WTC11 (cell line): ENCODE measurements around the gene ZDHHC9. TPM values are rescaled to one million over a fixed set of nuclear protein-coding genes. Genes with fewer than 3 reads are reported as not detected.

ENCODE experiments used
- ATAC-seq: fragments of 200-7000 bp; cut with Tn5 transposase; 2 replicates; pipeline ENCODE4 v1.10.0; 2021; ENCODE audit warnings: mild to moderate bottlenecking, moderate library complexity
- CTCF ChIA-PET: fragments of 300-600 bp; sonication (Branson Sonifier 250); formaldehyde crosslinking; loops from one replicate; lab custom pipeline; 2021; ENCODE audit warnings: antibody characterized with exemption; lab: Charles Lee
- POLR2A ChIA-PET: fragments of 350-600 bp; sonication (Branson Sonifier 250); formaldehyde crosslinking; loops from one replicate; lab custom pipeline; 2021; ENCODE audit warnings: antibody characterized with exemption; lab: Charles Lee
- DNase-seq: peaks from one replicate; pipeline ENCODE4 v3.0.0; 2021; ENCODE audit warnings: low spot score
- H3K27ac Mint-ChIP-seq: 2 replicates; pipeline ENCODE4 v1.8.0; 2021; ENCODE audit warnings: mixed read lengths
- H3K27me3 Mint-ChIP-seq: 2 replicates; pipeline ENCODE4 v1.8.0; 2021; ENCODE audit warnings: low read depth, mild to moderate bottlenecking, moderate library complexity, mixed read lengths
- H3K36me3 Mint-ChIP-seq: 2 replicates; pipeline ENCODE4 v1.8.0; 2021; ENCODE audit warnings: mixed read lengths
- H3K4me1 Mint-ChIP-seq: 2 replicates; pipeline ENCODE4 v1.8.0; 2022; ENCODE audit warnings: mixed read lengths
- H3K4me3 Mint-ChIP-seq: 2 replicates; pipeline ENCODE4 v1.8.0; 2021; ENCODE audit warnings: mild to moderate bottlenecking, moderate library complexity, mixed read lengths
- H3K9me3 Mint-ChIP-seq: 2 replicates; pipeline ENCODE4 v1.8.0; 2021; ENCODE audit warnings: mixed read lengths
- ATF1 ChIP-seq: sonication (generic); formaldehyde crosslinking; IDR thresholded peaks from 2 replicates; pipeline ENCODE4 v1.8.1; 2023; ENCODE audit warnings: mild to moderate bottlenecking, moderate library complexity, missing genetic modification reagents
- CBFB ChIP-seq: sonication (generic); formaldehyde crosslinking; IDR thresholded peaks from 2 replicates; pipeline ENCODE4 v1.8.1; 2022; ENCODE audit warnings: mild to moderate bottlenecking, low read depth, missing genetic modification reagents
- GABPB1 ChIP-seq: sonication (generic); formaldehyde crosslinking; IDR thresholded peaks from 2 replicates; pipeline ENCODE4 v1.8.1; 2023; ENCODE audit warnings: mild to moderate bottlenecking, missing genetic modification reagents
- OVOL2 ChIP-seq: fragments of 250-450 bp; sonication (Bioruptor Pico); IDR thresholded peaks from 2 replicates; pipeline ENCODE4 v1.9.0; 2021; ENCODE audit warnings: mild to moderate bottlenecking, borderline replicate concordance
- RORB ChIP-seq: fragments of 250-450 bp; sonication (Bioruptor Pico); IDR thresholded peaks from 2 replicates; pipeline ENCODE4 v1.9.0; 2021; ENCODE audit warnings: mild to moderate bottlenecking
- SMAD4 ChIP-seq: sonication (generic); formaldehyde crosslinking; IDR thresholded peaks from 2 replicates; pipeline ENCODE4 v1.8.0; 2022; ENCODE audit warnings: mild to moderate bottlenecking, missing genetic modification reagents
- SOX15 ChIP-seq: fragments of 250-450 bp; sonication (Bioruptor Pico); IDR thresholded peaks from 2 replicates; pipeline ENCODE4 v1.9.0; 2021; ENCODE audit warnings: mild to moderate bottlenecking
- SP1 ChIP-seq: sonication (generic); formaldehyde crosslinking; conservative IDR thresholded peaks from 2 replicates; pipeline ENCODE4 v1.8.1; 2022; ENCODE audit warnings: missing genetic modification reagents
- total RNA-seq: library from RNA; stranded (reverse); gene quantifications from 3 replicates; pipeline ENCODE4 v1.2.3, GENCODE V29; 2021
- TF ChIP-seq, protein P1 (sequence below): fragments of 250-450 bp; sonication (Bioruptor Pico); IDR thresholded peaks from 2 replicates; pipeline ENCODE4 v2.1.2; 2022; ENCODE audit warnings: mild to moderate bottlenecking, moderate library complexity
- TF ChIP-seq, protein P2 (sequence below): sonication (generic); formaldehyde crosslinking; IDR thresholded peaks from 2 replicates; pipeline ENCODE4 v1.8.0; 2022; ENCODE audit warnings: missing genetic modification reagents
- TF ChIP-seq, protein P3 (sequence below): sonication (generic); formaldehyde crosslinking; conservative IDR thresholded peaks from 2 replicates; pipeline ENCODE4 v1.8.1; 2023; ENCODE audit warnings: mild to moderate bottlenecking, low read depth, missing genetic modification reagents, moderate library complexity
- TF ChIP-seq, protein P4 (sequence below): sonication (generic); formaldehyde crosslinking; IDR thresholded peaks from 2 replicates; pipeline ENCODE4 v1.8.0; 2022; ENCODE audit warnings: mild to moderate bottlenecking, missing genetic modification reagents
- TF ChIP-seq, protein P5 (sequence below): fragments of 250-450 bp; sonication (Bioruptor Pico); IDR thresholded peaks from 2 replicates; pipeline ENCODE4 v1.9.0; 2021; ENCODE audit warnings: mild to moderate bottlenecking

The ZDHHC9 gene
- total RNA-seq, 1 experiment from 2014 or later, result 25.0 TPM

DNA sequence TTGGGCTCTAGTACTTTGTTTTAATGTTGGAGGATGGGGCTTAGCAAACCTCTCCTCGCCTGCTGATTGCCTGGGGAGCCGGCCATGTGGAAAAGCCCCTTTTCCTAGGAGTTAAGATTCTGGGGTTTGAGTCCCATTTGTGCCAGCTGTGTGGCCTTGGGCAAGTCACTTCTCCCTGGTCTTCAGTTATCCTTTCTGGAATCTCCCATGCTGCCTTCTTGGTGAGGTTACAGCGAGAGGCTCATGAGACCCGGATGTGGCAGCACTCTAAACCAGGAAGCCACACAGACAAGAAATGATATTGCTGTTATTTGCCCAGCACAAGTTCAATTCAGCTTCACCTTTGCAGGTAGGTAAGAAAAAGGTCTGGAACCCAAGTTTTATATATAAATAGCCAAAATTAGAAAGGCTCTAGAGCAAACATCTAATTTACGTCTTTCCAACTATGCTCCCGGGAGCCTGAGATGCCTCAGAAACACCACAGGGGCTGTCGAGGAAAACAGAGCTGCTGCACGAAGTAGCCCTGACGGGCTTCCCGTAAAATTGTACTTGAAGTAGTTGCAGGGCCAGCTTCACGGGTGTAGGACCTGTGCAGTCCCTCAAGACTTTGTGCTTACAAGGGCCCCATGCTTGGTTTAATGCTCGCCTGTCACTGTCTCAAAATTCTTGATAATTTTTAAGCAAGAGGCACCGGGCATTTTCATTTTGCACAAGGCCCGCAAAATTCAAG, 72.3 kb downstream of the ZDHHC9 start:
- H3K27ac Mint-ChIP-seq, result no peak overlapping the region
- H3K27me3 Mint-ChIP-seq, result peaks cover 2% of the 10 kb centered on the region; the same call in 1 of the 2 replicates
- no peaks in the 10 kb centered on the region for H3K36me3 Mint-ChIP-seq
- ATAC-seq (no peak), DNase-seq (no peak)
- CTCF ChIA-PET, result interaction anchor here (1.1 to 1.3 kb wide), 3 partner anchors 29 to 170 kb away, joined by 3 to 5 read pairs (median 4); no protein-coding TSS in a partner anchor
- H3K4me3 Mint-ChIP-seq, result no peak overlapping the region
- H3K4me1 Mint-ChIP-seq, result peaks cover 16% of the 10 kb centered on the region
- TF ChIP-seq, protein P1, sequence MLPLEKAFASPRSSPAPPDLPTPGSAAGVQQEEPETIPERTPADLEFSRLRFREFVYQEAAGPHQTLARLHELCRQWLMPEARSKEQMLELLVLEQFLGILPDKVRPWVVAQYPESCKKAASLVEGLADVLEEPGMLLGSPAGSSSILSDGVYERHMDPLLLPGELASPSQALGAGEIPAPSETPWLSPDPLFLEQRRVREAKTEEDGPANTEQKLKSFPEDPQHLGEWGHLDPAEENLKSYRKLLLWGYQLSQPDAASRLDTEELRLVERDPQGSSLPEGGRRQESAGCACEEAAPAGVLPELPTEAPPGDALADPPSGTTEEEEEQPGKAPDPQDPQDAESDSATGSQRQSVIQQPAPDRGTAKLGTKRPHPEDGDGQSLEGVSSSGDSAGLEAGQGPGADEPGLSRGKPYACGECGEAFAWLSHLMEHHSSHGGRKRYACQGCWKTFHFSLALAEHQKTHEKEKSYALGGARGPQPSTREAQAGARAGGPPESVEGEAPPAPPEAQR, result no peak
- TF ChIP-seq, protein P2, sequence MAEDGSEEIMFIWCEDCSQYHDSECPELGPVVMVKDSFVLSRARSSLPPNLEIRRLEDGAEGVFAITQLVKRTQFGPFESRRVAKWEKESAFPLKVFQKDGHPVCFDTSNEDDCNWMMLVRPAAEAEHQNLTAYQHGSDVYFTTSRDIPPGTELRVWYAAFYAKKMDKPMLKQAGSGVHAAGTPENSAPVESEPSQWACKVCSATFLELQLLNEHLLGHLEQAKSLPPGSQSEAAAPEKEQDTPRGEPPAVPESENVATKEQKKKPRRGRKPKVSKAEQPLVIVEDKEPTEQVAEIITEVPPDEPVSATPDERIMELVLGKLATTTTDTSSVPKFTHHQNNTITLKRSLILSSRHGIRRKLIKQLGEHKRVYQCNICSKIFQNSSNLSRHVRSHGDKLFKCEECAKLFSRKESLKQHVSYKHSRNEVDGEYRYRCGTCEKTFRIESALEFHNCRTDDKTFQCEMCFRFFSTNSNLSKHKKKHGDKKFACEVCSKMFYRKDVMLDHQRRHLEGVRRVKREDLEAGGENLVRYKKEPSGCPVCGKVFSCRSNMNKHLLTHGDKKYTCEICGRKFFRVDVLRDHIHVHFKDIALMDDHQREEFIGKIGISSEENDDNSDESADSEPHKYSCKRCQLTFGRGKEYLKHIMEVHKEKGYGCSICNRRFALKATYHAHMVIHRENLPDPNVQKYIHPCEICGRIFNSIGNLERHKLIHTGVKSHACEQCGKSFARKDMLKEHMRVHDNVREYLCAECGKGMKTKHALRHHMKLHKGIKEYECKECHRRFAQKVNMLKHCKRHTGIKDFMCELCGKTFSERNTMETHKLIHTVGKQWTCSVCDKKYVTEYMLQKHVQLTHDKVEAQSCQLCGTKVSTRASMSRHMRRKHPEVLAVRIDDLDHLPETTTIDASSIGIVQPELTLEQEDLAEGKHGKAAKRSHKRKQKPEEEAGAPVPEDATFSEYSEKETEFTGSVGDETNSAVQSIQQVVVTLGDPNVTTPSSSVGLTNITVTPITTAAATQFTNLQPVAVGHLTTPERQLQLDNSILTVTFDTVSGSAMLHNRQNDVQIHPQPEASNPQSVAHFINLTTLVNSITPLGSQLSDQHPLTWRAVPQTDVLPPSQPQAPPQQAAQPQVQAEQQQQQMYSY, result no peak
- TF ChIP-seq, protein P3, sequence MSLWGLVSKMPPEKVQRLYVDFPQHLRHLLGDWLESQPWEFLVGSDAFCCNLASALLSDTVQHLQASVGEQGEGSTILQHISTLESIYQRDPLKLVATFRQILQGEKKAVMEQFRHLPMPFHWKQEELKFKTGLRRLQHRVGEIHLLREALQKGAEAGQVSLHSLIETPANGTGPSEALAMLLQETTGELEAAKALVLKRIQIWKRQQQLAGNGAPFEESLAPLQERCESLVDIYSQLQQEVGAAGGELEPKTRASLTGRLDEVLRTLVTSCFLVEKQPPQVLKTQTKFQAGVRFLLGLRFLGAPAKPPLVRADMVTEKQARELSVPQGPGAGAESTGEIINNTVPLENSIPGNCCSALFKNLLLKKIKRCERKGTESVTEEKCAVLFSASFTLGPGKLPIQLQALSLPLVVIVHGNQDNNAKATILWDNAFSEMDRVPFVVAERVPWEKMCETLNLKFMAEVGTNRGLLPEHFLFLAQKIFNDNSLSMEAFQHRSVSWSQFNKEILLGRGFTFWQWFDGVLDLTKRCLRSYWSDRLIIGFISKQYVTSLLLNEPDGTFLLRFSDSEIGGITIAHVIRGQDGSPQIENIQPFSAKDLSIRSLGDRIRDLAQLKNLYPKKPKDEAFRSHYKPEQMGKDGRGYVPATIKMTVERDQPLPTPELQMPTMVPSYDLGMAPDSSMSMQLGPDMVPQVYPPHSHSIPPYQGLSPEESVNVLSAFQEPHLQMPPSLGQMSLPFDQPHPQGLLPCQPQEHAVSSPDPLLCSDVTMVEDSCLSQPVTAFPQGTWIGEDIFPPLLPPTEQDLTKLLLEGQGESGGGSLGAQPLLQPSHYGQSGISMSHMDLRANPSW (CRISPR knock-in tag), result no peak
- no peak for TF ChIP-seq OVOL2 (CRISPR knock-in tag)
- POLR2A ChIA-PET, result no interaction called here
- no peaks in the 10 kb centered on the region for H3K9me3 Mint-ChIP-seq

DNA sequence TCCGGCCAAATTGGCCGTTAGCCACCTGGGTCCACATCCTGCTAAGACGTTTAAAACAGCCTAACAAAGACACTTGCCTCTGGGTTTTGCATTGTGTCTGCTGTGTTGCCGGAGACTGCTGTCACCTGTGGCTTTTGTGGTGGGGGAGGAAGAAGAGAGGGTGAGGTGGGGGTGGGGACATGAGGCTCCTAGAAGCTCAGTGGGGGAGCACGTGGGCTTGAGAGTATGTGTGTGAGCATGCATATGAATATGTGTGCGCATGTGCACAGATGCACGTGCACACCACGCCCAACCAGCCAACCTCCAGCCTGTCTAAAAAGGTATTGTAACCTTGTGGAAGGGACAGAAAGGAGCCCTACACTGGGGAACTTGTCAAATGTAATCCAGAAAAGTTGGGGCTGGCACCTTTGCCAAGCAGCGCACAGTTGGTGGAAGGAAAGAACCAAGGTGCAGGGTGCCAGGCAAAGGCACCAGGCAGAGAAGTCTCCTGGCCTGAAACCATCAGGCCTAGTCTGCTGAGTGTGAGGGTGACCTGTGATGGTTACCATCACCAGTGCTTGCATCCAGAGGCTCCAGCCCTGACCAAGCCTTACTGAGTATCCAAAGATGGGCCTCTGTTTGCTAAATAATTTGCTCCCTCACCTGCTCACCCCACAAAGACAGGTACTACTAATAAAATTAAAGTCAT, 74.1 kb downstream of the ZDHHC9 start:
- ATAC-seq, result no peak
- TF ChIP-seq SMAD4 (CRISPR knock-in tag) (no peak), ATF1 (CRISPR knock-in tag) (no peak), GABPB1 (CRISPR knock-in tag) (no peak), SP1 (no peak), CBFB (no peak), RORB (CRISPR knock-in tag) (no peak), SOX15 (CRISPR knock-in tag) (no peak)
- TF ChIP-seq, protein P4, sequence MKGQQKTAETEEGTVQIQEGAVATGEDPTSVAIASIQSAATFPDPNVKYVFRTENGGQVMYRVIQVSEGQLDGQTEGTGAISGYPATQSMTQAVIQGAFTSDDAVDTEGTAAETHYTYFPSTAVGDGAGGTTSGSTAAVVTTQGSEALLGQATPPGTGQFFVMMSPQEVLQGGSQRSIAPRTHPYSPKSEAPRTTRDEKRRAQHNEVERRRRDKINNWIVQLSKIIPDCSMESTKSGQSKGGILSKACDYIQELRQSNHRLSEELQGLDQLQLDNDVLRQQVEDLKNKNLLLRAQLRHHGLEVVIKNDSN (CRISPR knock-in tag), result no peak
- TF ChIP-seq, protein P5, sequence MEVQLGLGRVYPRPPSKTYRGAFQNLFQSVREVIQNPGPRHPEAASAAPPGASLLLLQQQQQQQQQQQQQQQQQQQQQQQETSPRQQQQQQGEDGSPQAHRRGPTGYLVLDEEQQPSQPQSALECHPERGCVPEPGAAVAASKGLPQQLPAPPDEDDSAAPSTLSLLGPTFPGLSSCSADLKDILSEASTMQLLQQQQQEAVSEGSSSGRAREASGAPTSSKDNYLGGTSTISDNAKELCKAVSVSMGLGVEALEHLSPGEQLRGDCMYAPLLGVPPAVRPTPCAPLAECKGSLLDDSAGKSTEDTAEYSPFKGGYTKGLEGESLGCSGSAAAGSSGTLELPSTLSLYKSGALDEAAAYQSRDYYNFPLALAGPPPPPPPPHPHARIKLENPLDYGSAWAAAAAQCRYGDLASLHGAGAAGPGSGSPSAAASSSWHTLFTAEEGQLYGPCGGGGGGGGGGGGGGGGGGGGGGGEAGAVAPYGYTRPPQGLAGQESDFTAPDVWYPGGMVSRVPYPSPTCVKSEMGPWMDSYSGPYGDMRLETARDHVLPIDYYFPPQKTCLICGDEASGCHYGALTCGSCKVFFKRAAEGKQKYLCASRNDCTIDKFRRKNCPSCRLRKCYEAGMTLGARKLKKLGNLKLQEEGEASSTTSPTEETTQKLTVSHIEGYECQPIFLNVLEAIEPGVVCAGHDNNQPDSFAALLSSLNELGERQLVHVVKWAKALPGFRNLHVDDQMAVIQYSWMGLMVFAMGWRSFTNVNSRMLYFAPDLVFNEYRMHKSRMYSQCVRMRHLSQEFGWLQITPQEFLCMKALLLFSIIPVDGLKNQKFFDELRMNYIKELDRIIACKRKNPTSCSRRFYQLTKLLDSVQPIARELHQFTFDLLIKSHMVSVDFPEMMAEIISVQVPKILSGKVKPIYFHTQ (CRISPR knock-in tag), result no peak
- POLR2A ChIA-PET, result no interaction called here
- DNase-seq, result no peak
- Mint-ChIP-seq H3K4me1 (peaks cover 16% of the 10 kb centered on the region), H3K27me3 (no peaks in the 10 kb centered on the region), H3K27ac (no peak overlapping the region), H3K4me3 (no peak overlapping the region), H3K36me3 (no peaks in the 10 kb centered on the region), H3K9me3 (no peaks in the 10 kb centered on the region)
- CTCF ChIA-PET, result interaction anchor here (0.8 to 1.1 kb wide), 2 partner anchors 21 to 168 kb away, joined by 3 read pairs; no protein-coding TSS in a partner anchor
